ENCODE data around the gene SRPK1.

DNA sequence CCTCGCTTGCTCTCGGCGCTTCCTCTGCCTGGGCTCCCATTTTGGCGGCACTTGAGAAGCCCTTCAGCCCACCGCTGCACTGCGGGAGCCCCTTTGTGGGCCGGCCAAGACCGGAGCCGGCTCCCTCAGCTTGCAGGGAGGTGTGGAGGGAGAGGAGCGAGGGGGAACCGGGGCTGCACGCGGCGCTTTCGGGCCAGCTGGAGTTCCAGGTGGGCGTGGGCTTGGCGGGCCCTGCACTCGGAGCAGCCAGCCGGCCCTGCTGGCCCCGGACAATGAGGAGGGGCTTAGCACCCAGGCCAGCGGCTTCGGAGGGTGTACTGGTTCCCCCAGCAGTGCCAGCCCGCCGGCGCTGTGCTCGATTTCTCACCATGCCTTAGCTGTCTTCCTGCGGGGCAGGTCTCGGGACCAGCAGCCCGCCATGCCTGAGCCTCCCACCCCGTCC is 10.2 kb upstream of the SRPK1 start:
- TF ChIP-seq IRF2 (CRISPR knock-in tag; IDR thresholded peaks at IDR 0.05) (no peak), MXI1 (IDR thresholded peaks at IDR 0.05; ENCODE audit: borderline replicate concordance, low read depth, low read length) (no peak), NFIB (CRISPR knock-in tag; IDR thresholded peaks at IDR 0.05; ENCODE audit: borderline replicate concordance) (no peak), PTBP1 (IDR thresholded peaks at IDR 0.05; ENCODE audit: low read depth, low read length, poor library complexity, severe bottlenecking) (no peak), SRSF9 (IDR thresholded peaks at IDR 0.05; ENCODE audit: borderline replicate concordance, insufficient read depth, low read depth, low read length, poor library complexity, severe bottlenecking) (no peak), ZFP36 (IDR thresholded peaks at IDR 0.05; ENCODE audit: borderline replicate concordance, low read depth, low read length, partially characterized antibody) (no peak)

All from HepG2 (cell line).